VCaP (cell line): ENCODE measurements around the gene HIPK1.

Experiments used
- H3K27ac ChIP-seq: fragments of 450-650 bp; 2 replicates; pipeline ENCODE4 v1.5.1; 2017
- CTCF ChIP-seq: fragments of 450-650 bp; conservative IDR thresholded peaks from 2 replicates; pipeline ENCODE4 v1.5.1; 2017; ENCODE audit warnings: mild to moderate bottlenecking, moderate library complexity

Gene HIPK1

GRCh38 chr1:113929750-113930498, 800 bp downstream of the HIPK1 start:
- H3K27ac ChIP-seq, result peak overlapping the region; percentile 83
- peak; percentile 18; the same call in 1 of the 2 replicates for TF ChIP-seq CTCF

- no peak for TF ChIP-seq CTCF
- peak overlapping the region; percentile 83 for H3K27ac ChIP-seq
Measured at GRCh38 chr1:113930499-113931161, 1.5 kb downstream of the HIPK1 start.

- H3K27ac ChIP-seq, result peak overlapping the region; percentile 4; the same call in 1 of the 2 replicates
- no peak for TF ChIP-seq CTCF
Measured at GRCh38 chr1:113931451-113931851, 2.3 kb downstream of the HIPK1 start.

GRCh38 chr1:113934006-113934405, 4.9 kb downstream of the HIPK1 start:
- no peak for TF ChIP-seq CTCF
- no peak overlapping the region for H3K27ac ChIP-seq

- TF ChIP-seq CTCF, result no peak
- no peak overlapping the region for H3K27ac ChIP-seq
Measured at GRCh38 chr1:113934511-113935055, 5.5 kb downstream of the HIPK1 start.

GRCh38 chr1:113935176-113935575, 6.1 kb downstream of the HIPK1 start:
- TF ChIP-seq CTCF, result no peak
- no peak overlapping the region for H3K27ac ChIP-seq

- no peak for TF ChIP-seq CTCF
- H3K27ac ChIP-seq, result no peak overlapping the region
Measured at GRCh38 chr1:113935970-113936369, 6.8 kb downstream of the HIPK1 start.
